Ovary (tissue), 3 donors: ENCODE results near the gene CYTL1.

Experiments
- EP300 ChIP-seq: sonication (generic); formaldehyde crosslinking; IDR thresholded peaks from one replicate; pipeline ENCODE4 v1.6.1; 2017; ENCODE audit warnings: antibody characterized with exemption
- POLR2A ChIP-seq: fragments of 450-650 bp; IDR thresholded peaks from one replicate; pipeline ENCODE4 v1.6.1; 2017; ENCODE audit warnings: antibody characterized with exemption, mild to moderate bottlenecking, moderate library complexity
- TF ChIP-seq, protein P1 (sequence below), 3 donors: fragments of 450-650 bp in 2 of 3; fragments of 200-600 bp in 1 of 3; IDR thresholded peaks; one replicate each; pipeline versions ENCODE4 v1.5.1 to v1.8.0; 2016 to 2022; ENCODE audit warnings: antibody characterized with exemption in 3 of 3, mild to moderate bottlenecking in 1 of 3
- donor health status: DM: no; HTN: no; CAD: no.

GRCh38 chr4:4981827-4982226, 37.4 kb downstream of the CYTL1 start:
- TF ChIP-seq, protein P1, sequence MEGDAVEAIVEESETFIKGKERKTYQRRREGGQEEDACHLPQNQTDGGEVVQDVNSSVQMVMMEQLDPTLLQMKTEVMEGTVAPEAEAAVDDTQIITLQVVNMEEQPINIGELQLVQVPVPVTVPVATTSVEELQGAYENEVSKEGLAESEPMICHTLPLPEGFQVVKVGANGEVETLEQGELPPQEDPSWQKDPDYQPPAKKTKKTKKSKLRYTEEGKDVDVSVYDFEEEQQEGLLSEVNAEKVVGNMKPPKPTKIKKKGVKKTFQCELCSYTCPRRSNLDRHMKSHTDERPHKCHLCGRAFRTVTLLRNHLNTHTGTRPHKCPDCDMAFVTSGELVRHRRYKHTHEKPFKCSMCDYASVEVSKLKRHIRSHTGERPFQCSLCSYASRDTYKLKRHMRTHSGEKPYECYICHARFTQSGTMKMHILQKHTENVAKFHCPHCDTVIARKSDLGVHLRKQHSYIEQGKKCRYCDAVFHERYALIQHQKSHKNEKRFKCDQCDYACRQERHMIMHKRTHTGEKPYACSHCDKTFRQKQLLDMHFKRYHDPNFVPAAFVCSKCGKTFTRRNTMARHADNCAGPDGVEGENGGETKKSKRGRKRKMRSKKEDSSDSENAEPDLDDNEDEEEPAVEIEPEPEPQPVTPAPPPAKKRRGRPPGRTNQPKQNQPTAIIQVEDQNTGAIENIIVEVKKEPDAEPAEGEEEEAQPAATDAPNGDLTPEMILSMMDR (IDR thresholded peaks at IDR 0.05): no peak
- TF ChIP-seq POLR2A (no peak), EP300 (no peak)
